ENCODE results near the gene RSF1.
"Not testable (repeated sequence)": the region's sequence is repeated elsewhere in the genome, so short reads cannot be mapped to it uniquely, and the experiment has no call there.

Gene RSF1

GRCh38 chr11:77661670-77662069, 158.9 kb downstream of the RSF1 start:
- peaks cover 7% of the 10 kb centered on the region for H3K36me3 Mint-ChIP-seq (ENCODE audit: low read depth)
- no peaks in the 10 kb centered on the region for H3K9me3 Mint-ChIP-seq
- no peak overlapping the region for H3K4me3 Mint-ChIP-seq
- no peak overlapping the region for H3K27ac Mint-ChIP-seq
- peaks cover under 1% of the 10 kb centered on the region for H3K4me1 Mint-ChIP-seq (ENCODE audit: low read depth)
- H3K27me3 Mint-ChIP-seq (ENCODE audit: low read depth) = no peaks in the 10 kb centered on the region

GRCh38 chr11:77660947-77661346, 159.6 kb downstream of the RSF1 start:
- Mint-ChIP-seq H3K36me3 (ENCODE audit: low read depth) (peaks cover 6% of the 10 kb centered on the region), H3K27me3 (ENCODE audit: low read depth) (no peaks in the 10 kb centered on the region), H3K9me3 (no peaks in the 10 kb centered on the region), H3K4me1 (ENCODE audit: low read depth) (peaks cover 2% of the 10 kb centered on the region), H3K4me3 (no peak overlapping the region), H3K27ac (no peak overlapping the region)

GRCh38 chr11:77658213-77659013, 162.1 kb downstream of the RSF1 start:
- no peaks in the 10 kb centered on the region for H3K27me3 Mint-ChIP-seq (ENCODE audit: low read depth)
- no peaks in the 10 kb centered on the region for H3K9me3 Mint-ChIP-seq
- no peak overlapping the region for H3K4me3 Mint-ChIP-seq
- peaks cover 3% of the 10 kb centered on the region for H3K36me3 Mint-ChIP-seq (ENCODE audit: low read depth)
- H3K27ac Mint-ChIP-seq = no peak overlapping the region
- peaks cover 2% of the 10 kb centered on the region for H3K4me1 Mint-ChIP-seq (ENCODE audit: low read depth)

- Mint-ChIP-seq H3K9me3 (no peaks in the 10 kb centered on the region), H3K4me3 (no peak overlapping the region), H3K27me3 (ENCODE audit: low read depth) (no peaks in the 10 kb centered on the region), H3K36me3 (ENCODE audit: low read depth) (no peaks in the 10 kb centered on the region), H3K4me1 (ENCODE audit: low read depth) (peaks cover 2% of the 10 kb centered on the region), H3K27ac (no peak overlapping the region)
Observed at GRCh38 chr11:77656362-77656761, 164.2 kb downstream of the RSF1 start.

DNA sequence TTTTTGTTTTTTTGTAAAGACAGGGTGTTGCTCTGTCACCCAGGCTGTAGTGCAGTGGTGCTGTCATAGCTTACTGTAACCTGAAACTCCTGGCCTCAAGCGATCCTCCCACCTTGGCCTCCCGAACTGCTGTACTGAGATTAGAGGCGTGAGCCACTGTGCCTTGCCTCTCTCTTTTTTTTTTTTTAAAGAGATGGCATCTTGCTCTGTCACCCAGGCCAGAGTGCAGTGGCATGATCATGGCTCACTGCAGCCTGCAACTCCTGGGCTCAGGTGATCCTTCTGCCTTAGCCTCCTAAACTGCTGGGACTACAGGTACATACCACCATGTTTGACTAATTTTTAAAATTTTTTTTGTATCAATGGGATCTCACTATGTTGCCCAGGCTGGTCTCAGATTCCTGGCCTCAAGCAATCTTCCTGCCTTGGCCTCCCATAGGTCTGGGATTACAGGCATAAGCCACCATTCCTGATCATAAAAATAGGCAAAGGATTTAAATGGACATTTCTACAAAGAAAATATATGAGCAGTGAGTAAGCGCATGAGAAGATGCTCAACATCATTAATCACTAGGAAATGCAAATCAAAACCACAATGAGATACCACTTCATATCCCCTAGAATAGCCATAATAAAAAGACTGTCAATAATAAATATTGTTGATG, 165.6 kb downstream of the RSF1 start:
- no peak overlapping the region for H3K27ac Mint-ChIP-seq
- H3K4me1 Mint-ChIP-seq (ENCODE audit: low read depth) = peaks cover 2% of the 10 kb centered on the region
- no peaks in the 10 kb centered on the region for H3K36me3 Mint-ChIP-seq (ENCODE audit: low read depth)
- H3K4me3 Mint-ChIP-seq = no peak overlapping the region
- H3K9me3 Mint-ChIP-seq = no peaks in the 10 kb centered on the region
- H3K27me3 Mint-ChIP-seq (ENCODE audit: low read depth) = peaks cover 6% of the 10 kb centered on the region

- Mint-ChIP-seq H3K27me3 (ENCODE audit: low read depth) (peaks cover 7% of the 10 kb centered on the region), H3K9me3 (no peaks in the 10 kb centered on the region), H3K4me1 (ENCODE audit: low read depth) (no peaks in the 10 kb centered on the region), H3K36me3 (ENCODE audit: low read depth) (no peaks in the 10 kb centered on the region), H3K4me3 (no peak overlapping the region), H3K27ac (no peak overlapping the region)
Observed at GRCh38 chr11:77650123-77650522, 170.4 kb downstream of the RSF1 start.

DNA sequence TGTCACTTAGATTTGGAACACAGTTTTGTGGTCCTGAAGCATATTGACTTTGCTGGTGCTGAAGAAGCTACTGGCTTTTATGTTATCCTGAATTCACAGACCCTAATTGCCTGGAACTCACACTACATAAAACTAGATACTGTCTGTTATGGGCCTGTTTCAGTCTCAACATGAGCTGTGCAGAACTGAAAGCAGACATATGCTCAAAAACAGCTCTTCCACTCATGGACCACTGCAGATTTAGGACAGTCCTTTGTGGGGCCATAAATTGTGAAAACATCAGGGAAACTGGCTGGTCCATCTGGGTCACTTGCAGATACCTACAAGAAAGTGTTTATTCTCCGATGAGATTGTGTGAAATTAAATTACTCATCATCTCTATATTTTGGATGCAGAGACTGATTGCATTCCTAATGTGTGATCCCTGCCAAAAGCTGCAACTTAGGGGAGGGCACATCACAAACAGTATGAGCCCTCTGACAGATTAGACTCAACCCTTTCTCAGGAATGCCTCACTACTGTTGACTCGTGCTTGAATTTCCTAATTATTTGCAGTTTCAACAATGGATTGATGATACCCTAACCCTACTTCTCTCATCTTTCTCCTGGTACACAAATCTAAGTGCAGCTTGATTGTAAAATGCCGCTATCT, 172.7 kb downstream of the RSF1 start:
- H3K9me3 Mint-ChIP-seq = no peaks in the 10 kb centered on the region
- H3K36me3 Mint-ChIP-seq (ENCODE audit: low read depth) = no peaks in the 10 kb centered on the region
- no peaks in the 10 kb centered on the region for H3K4me1 Mint-ChIP-seq (ENCODE audit: low read depth)
- H3K4me3 Mint-ChIP-seq = no peak overlapping the region
- H3K27me3 Mint-ChIP-seq (ENCODE audit: low read depth) = peaks cover 11% of the 10 kb centered on the region
- no peak overlapping the region for H3K27ac Mint-ChIP-seq

GRCh38 chr11:77644887-77645286, 175.6 kb downstream of the RSF1 start:
- Mint-ChIP-seq H3K9me3 (peaks cover 8% of the 10 kb centered on the region), H3K27me3 (ENCODE audit: low read depth) (peaks cover 5% of the 10 kb centered on the region), H3K4me1 (ENCODE audit: low read depth) (peaks cover 5% of the 10 kb centered on the region), H3K4me3 (no peak overlapping the region), H3K27ac (no peak overlapping the region), H3K36me3 (ENCODE audit: low read depth) (no peaks in the 10 kb centered on the region)

GRCh38 chr11:77642228-77642627, 178.3 kb downstream of the RSF1 start:
- Mint-ChIP-seq H3K27me3 (ENCODE audit: low read depth) (peaks cover 4% of the 10 kb centered on the region), H3K4me1 (ENCODE audit: low read depth) (peaks cover 12% of the 10 kb centered on the region), H3K27ac (no peak overlapping the region), H3K36me3 (ENCODE audit: low read depth) (peaks cover 4% of the 10 kb centered on the region), H3K9me3 (peaks cover 13% of the 10 kb centered on the region), H3K4me3 (no peak overlapping the region)

GRCh38 chr11:77637345-77638165, 183.0 kb downstream of the RSF1 start, which contains the start of gene CLNS1A:
CLNS1A (minus strand) TSS chr11:77637794; CDS start chr11:77637714, 80 bp downstream.
- Mint-ChIP-seq H3K36me3 (ENCODE audit: low read depth) (peaks cover 16% of the 10 kb centered on the region), H3K27ac (peak within 1 kb of the TSS; percentile 94), H3K4me1 (ENCODE audit: low read depth) (peaks cover 33% of the 10 kb centered on the region), H3K4me3 (peak within 1 kb of the TSS; percentile 94), H3K9me3 (peaks cover 13% of the 10 kb centered on the region), H3K27me3 (ENCODE audit: low read depth) (no peaks in the 10 kb centered on the region)

DNA sequence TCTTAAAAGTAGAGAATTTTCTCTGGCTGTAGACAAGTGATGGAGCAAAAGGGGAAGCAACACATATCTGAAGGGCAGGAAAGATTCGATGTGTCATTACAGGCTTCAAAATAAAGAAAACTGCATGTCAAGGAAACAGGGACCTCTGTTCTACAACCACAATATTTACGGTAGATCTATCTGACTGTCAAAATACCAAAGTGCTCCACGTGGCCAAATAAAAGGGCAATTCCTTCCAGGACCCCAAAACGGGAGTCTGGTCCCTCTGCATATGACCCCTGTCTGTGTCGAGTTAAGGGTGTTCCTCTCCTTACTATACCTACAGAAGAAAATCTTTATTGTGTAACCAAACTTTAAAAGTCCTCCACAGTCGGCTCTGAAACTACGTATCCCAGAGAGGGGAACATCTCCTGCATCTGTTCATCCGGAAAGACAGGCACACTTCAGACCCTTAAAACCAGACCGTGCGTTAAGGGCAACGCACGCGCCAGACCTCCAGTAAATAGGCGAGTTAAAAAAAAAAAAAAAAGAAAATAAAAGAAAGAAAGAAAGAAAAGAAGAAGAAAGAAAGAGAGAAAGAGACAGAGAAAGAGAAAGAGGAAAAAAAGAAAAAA, 183.7 kb downstream of the RSF1 start:
- Mint-ChIP-seq H3K27ac (peak overlapping the region; percentile 94), H3K27me3 (ENCODE audit: low read depth) (no peaks in the 10 kb centered on the region), H3K9me3 (peaks cover 13% of the 10 kb centered on the region), H3K4me3 (peak overlapping the region; percentile 94), H3K4me1 (ENCODE audit: low read depth) (peaks cover 31% of the 10 kb centered on the region), H3K36me3 (ENCODE audit: low read depth) (peaks cover 16% of the 10 kb centered on the region)

- H3K9me3 Mint-ChIP-seq; H3K27me3 Mint-ChIP-seq (ENCODE audit: low read depth); H3K27ac Mint-ChIP-seq; H3K4me3 Mint-ChIP-seq: not testable (repeated sequence)
- Mint-ChIP-seq H3K4me1 (ENCODE audit: low read depth) (peaks cover 43% of the 10 kb centered on the region), H3K36me3 (ENCODE audit: low read depth) (peaks cover 20% of the 10 kb centered on the region)
Observed at GRCh38 chr11:77633926-77634325, 186.6 kb downstream of the RSF1 start.

DNA sequence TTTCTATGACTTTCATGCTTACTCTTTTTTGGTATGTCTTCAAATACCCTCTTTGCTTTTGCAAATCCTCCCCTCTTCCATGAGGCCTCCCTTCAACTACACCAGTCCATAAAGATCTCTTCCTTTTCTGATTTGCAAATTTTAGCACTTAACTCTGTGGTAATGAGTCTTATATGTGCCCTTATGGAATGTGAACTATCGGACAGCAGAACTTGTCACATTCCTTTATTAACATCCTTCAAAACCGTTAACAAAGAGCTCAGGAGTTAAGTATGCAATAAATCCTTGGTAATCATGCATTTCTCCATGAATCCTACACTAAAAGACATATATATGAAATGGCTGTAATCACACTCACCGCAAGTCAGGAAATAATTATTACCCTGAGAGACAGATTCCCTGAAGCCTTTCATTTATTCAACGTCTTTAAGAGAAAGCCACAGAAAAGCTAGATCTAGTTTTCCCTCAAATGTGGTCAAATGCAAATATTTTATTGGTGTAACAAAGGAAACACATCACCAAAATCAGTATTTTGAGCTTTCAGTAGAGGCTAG, 190.3 kb downstream of the RSF1 start:
- Mint-ChIP-seq H3K4me1 (ENCODE audit: low read depth) (peaks cover 21% of the 10 kb centered on the region), H3K27ac (peak overlapping the region; percentile 64), H3K36me3 (ENCODE audit: low read depth) (peaks cover 12% of the 10 kb centered on the region), H3K27me3 (ENCODE audit: low read depth) (no peaks in the 10 kb centered on the region), H3K4me3 (no peak overlapping the region), H3K9me3 (no peaks in the 10 kb centered on the region)
